Activated CD4-positive, alpha-beta T cell treated with anti-CD3 and anti-CD28 coated beads for 24 hours (primary cell): Measurements from ENCODE around the gene KPNA3.
"Not testable (repeated sequence)": the region's sequence is repeated elsewhere in the genome, so short reads cannot be mapped to it uniquely, and the experiment has no call there.

Source experiments
- DNase-seq, 2 donors: peaks; one replicate each; pipeline ENCODE4 v3.0.0-alpha.2; 2020; ENCODE audit warnings: low read depth in 2 of 2

Gene KPNA3

GRCh38 chr13:49792550-49793324, at the start of gene KPNA3:
Gene KPNA3 (minus strand): TSS chr13:49792682. CDS start chr13:49792506, 176 bp downstream.
- DNase-seq, result peak; percentile 89 to 92

GRCh38 chr13:49841964-49842363, 49.5 kb upstream of the KPNA3 start:
- DNase-seq, result no peak

GRCh38 chr13:49840675-49841074, 48.2 kb upstream of the KPNA3 start:
- DNase-seq, result no peak

GRCh38 chr13:49840266-49840665, 47.8 kb upstream of the KPNA3 start:
- no peak for DNase-seq

GRCh38 chr13:49838989-49839388, 46.5 kb upstream of the KPNA3 start:
- no peak for DNase-seq

- no peak for DNase-seq
Observed at GRCh38 chr13:49836516-49836915, 44.0 kb upstream of the KPNA3 start.

- DNase-seq, result no peak
Observed at GRCh38 chr13:49833402-49833801, 40.9 kb upstream of the KPNA3 start.

- DNase-seq, result no peak
Observed at GRCh38 chr13:49831455-49831854, 39.0 kb upstream of the KPNA3 start.

- no peak for DNase-seq
Observed at GRCh38 chr13:49830721-49831120, 38.2 kb upstream of the KPNA3 start.

GRCh38 chr13:49829715-49830114, 37.2 kb upstream of the KPNA3 start:
- no peak for DNase-seq

GRCh38 chr13:49828453-49828852, 36.0 kb upstream of the KPNA3 start:
- no peak for DNase-seq

- no peak for DNase-seq
Observed at GRCh38 chr13:49827891-49828290, 35.4 kb upstream of the KPNA3 start.

GRCh38 chr13:49827336-49827735, 34.9 kb upstream of the KPNA3 start:
- no peak for DNase-seq

- no peak for DNase-seq
Observed at GRCh38 chr13:49821216-49822009, 28.9 kb upstream of the KPNA3 start.

GRCh38 chr13:49820591-49821215, 28.2 kb upstream of the KPNA3 start:
- no peak for DNase-seq

- DNase-seq, result not testable (repeated sequence)
Observed at GRCh38 chr13:49816047-49816446, 23.6 kb upstream of the KPNA3 start.

GRCh38 chr13:49814551-49815270, 22.2 kb upstream of the KPNA3 start:
- no peak for DNase-seq

- DNase-seq, result no peak
Observed at GRCh38 chr13:49812812-49813211, 20.3 kb upstream of the KPNA3 start.

- DNase-seq, result no peak
Observed at GRCh38 chr13:49811527-49811908, 19.0 kb upstream of the KPNA3 start.

GRCh38 chr13:49810567-49811526, 18.4 kb upstream of the KPNA3 start:
- no peak for DNase-seq

- no peak for DNase-seq
Observed at GRCh38 chr13:49807681-49808080, 15.2 kb upstream of the KPNA3 start.
